PC-9 (cell line): Measurements from ENCODE around the gene VGLL3.

Source experiments
- CTCF ChIP-seq: fragments of 200-600 bp; sonication (generic); conservative IDR thresholded peaks from 2 replicates; pipeline ENCODE4 v1.6.1; 2017; ENCODE audit warnings: mixed run types, antibody characterized with exemption, mild to moderate bottlenecking, moderate library complexity
- EZH2 ChIP-seq: fragments of 200-600 bp; sonication (generic); IDR thresholded peaks from 2 replicates; pipeline ENCODE4 v1.8.0; 2017; ENCODE audit warnings: antibody characterized with exemption, low read depth

DNA sequence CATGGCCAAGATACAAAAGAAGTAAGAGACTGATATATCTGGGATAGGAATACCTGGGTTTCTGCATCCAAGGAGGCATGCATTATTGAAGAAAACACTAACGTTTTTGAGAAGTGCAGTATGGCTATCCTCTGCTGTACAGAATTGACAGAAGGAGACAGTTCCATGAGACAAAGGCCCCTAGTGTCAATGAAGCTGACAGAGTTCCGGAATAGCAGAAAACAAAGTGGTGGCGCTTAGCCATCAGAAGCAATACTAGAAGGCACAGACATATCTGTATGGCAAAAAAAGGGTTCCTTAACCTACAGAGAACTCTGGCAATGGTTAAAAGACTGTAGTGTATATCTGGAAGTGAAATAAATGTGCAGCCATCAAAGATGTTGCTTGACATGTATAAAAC is 77.8 kb downstream of the VGLL3 start:
- TF ChIP-seq CTCF (no peak), EZH2 (no peak)
